HG02870 (cell line): Measurements from ENCODE around the gene SDF4.
"Not testable (repeated sequence)": the region's sequence is repeated elsewhere in the genome, so short reads cannot be mapped to it uniquely, and the experiment has no call there.

Experiments used
- ATAC-seq: cut with Tn5 transposase; IDR thresholded peaks from one replicate; pipeline ENCODE4 v1.9.1; 2021; ENCODE audit warnings: mild to moderate bottlenecking, moderate library complexity; ENCODE audit not compliant: unreplicated experiment

SDF4 gene

GRCh38 chr1:1259951-1260600, 28.3 kb upstream of the SDF4 start:
- no peak for ATAC-seq

- no peak for ATAC-seq
Observed at GRCh38 chr1:1259540-1259939, 27.7 kb upstream of the SDF4 start.

GRCh38 chr1:1259119-1259488, 27.3 kb upstream of the SDF4 start:
- ATAC-seq = no peak

GRCh38 chr1:1256956-1257871, 25.4 kb upstream of the SDF4 start:
- no peak for ATAC-seq

DNA sequence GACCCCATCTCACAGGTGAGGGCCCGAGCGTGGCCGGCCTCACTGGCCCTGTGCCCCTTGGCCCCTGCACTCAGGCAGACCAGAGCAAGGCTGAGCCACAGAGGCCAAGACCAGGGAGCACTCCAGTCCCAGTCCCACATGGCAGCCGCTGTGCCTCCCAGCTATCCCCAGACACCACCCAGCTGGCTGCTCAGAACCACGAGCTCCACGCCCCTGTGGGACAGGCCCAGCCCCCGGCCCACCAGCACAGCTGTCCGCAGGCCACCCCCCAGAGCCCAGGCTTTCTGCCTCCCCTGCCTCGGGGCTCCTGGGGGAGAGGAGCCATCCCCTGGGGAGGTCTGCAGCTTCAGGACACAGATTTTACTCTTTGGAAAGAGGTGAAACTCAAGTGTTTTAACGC, 23.8 kb upstream of the SDF4 start:
- no peak for ATAC-seq

- ATAC-seq = no peak
Observed at GRCh38 chr1:1255078-1255477, 23.3 kb upstream of the SDF4 start.

DNA sequence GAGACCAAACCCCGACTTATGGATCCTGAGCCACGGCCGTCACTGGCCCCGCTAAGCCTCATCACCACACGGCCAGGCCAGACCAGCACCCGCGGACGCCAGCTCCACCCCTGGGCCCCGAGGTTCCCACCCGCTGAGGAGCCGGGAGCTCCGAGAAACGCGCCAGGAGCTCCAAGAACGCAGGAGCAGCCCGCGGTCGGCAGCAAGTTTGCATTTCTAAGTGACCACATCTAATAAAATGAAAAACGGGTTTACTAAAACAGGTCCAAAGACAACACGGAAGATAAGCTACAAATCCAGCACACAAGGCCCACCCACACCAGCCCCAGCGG, 22.8 kb upstream of the SDF4 start:
- no peak for ATAC-seq

DNA sequence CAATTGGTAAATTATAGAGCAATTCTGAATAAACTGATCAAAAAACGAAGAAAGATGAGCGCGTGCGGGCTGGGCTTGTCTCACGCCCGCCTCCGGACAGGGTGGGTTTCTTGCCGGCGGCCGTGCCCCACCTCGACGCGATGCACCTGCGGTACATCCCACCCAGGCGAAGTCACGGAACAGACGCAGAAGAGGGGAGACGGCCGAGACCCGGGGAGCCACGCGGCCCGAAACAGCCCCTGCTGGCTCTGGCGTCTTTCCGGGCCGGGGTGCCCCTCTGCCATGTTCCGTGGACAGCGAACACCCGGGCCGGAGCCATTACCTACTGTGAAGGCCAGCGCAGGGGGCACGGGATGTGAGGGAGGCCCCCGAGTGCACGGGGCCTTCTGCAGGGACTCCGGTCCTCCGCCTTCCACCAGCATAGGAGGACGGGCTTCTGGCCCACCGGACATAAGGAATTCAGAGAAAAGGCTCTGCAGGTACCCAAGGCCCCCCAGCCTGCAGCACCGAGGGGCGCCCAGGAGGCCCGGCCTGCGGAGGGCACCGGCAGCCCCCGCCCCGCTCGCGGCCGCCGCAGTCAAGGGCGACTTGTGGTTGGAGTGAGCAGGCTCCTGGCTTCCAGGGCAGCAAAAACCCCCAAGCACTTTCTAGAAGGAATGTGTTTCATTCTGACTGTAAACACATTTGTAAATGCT, 22.3 kb upstream of the SDF4 start:
- ATAC-seq = no peak

DNA sequence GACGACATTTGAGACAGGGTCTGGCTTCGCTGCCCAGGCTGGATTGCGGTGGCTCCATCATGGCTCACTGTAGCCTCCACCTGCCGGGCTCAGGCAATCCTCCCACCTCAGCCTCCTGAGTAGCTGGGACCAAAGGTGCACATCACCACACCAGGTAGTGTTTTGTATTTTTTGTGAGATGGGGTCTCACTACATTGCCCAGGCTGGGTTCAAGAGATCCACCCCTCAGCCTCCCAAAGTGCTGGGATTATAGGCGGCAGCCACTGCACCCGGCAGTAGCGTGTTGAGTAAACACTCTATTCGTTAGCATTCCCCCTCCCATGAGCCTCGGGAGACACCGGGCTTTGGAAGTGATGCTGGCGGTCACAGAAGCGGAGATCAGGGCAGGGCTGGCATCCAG, 21.5 kb upstream of the SDF4 start:
- ATAC-seq = no peak

DNA sequence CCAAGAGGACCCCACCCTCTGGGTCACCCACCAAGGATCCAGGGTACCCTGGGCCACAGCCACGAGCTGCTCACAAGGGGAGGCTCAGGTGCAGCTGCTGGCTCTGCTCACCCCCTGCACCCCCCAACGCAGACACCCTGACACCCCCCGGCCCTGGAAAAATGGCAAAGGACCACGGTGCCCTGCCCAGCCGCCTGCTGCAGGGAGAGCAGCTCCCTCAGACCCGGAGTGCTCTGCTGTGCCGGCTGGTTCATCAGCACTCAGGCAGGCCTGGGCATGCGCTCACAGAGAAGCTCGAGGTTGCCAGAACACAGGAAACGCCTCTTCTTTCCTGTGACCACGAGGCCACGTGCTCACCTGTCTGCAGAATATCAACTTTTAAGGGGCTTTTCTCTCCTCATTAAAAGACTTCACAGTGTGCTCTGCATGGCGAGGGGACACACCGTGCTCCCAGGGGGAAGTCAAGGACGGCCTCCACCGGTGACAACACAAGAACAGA, 19.0 kb upstream of the SDF4 start:
- ATAC-seq = no peak

GRCh38 chr1:1248009-1248913, 16.5 kb upstream of the SDF4 start:
- not testable (repeated sequence) for ATAC-seq

GRCh38 chr1:1247341-1247913, 15.6 kb upstream of the SDF4 start:
- no peak for ATAC-seq

GRCh38 chr1:1246577-1247340, 15.0 kb upstream of the SDF4 start, which contains the start of gene C1QTNF12:
C1QTNF12 (minus strand) TSS chr1:1246722; CDS start chr1:1246690, 32 bp downstream.
- no peak for ATAC-seq

GRCh38 chr1:1245817-1246576, 14.2 kb upstream of the SDF4 start:
- no peak for ATAC-seq

DNA sequence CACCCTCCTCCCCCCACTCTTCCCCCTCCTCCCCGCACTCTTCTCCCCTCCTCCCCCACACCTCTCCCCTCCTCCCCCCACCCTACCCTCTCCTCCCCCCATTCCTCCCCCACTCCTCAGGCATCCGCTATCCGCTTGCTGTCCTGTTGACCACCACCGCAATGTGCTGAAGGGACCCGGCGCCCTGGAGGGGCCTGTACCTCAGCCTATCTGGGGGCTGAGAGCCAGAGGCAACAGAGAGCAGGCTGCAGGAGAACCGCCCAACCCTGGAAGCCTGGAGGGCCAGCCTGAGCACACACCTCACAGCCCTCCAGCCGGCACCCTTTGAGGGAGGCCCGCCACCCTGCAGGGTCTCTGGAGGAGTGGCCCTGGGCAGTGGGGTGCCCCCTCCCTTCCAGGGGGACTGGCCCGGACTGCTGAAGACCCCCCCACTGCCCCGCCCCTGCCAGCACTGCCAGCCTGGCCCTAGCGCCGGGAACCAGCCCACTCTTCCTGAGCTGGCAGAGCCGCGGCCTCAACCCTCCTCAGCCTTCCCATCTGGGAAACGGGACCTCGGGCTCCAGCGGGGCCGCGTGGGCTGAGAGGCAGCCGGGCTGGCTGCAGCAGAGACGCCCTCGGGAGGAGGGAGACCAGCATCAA, 13.5 kb upstream of the SDF4 start:
- no peak for ATAC-seq

DNA sequence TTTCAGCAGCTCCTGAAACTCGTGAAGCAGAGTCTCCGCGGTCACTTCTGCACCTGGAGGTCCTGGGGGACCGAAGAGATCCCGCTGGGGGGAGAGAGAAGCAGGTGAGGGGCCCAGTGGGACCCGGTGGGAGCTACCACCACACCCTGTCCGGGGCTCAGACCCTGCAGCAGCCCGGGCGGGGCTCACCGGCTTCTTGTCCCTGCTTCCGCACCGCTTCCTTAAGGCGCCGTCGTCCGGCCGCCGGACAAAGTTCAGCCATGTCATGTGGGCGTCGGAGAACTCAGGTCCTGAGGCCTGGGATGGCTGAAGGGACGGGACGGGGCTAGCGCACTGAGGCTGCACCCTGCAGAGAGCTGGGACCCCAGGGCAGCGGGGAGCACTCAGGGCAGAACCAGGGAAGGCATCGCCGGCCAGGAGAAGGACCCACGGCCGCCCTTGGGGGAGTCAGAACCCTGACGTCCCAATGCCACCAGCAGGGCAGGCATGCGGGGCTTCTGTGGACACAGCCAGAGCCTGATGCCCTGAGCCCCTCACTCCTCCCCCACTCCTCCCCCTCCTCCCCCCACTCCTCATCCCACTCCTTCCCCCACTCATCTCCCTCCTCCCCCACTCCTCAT, 12.5 kb upstream of the SDF4 start:
- ATAC-seq = no peak

- no peak for ATAC-seq
Observed at GRCh38 chr1:1243807-1244191, 12.0 kb upstream of the SDF4 start.

- no peak for ATAC-seq
Observed at GRCh38 chr1:1243266-1243660, 11.5 kb upstream of the SDF4 start.
